ENCODE data around the gene RPS6KA2. TPM values are rescaled to one million over a fixed set of nuclear protein-coding genes. Genes with fewer than 3 reads are reported as not detected.

The RPS6KA2 gene
- total RNA-seq, 1 donor from 2014 or later = 2.4 TPM

Other genes with a start within 250 kb of the RPS6KA2 start
- gene MPC1, start 244.3 kb downstream of the RPS6KA2 start, total RNA-seq = 30.0 and 32.7 TPM in 2 replicates
- gene RAMACL, start 40.6 kb downstream of the RPS6KA2 start, total RNA-seq = 0.14 and 0.20 TPM in 2 replicates

Measured in T-helper 2 cell treated with Interferon-gamma antibody and Interleukin-4, amounts not matched to agents 100 ng/mL and 5 ng/mL, for 36 hours (primary cell).